ENCODE results near the gene PKN2.

Gene PKN2

DNA sequence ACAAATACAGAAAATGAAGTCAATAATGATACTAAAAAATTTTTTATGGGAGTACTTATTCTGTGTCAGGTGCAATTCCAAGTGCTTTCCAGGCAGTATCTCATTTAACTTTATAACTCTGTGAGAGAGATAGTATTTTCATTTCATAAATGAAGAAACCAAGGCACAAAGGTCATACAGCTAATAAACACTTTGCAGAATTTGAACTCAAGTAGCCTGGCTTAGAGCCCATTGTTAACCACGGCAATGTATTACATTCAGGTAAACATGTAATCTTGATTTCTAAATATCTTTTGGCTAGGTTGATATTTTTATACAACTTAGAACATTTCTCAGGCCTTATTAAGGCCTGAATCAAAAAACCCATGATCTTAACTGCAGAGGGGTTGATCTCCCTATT is 28.9 kb upstream of the PKN2 start:
- H3K27ac ChIP-seq, result no peak overlapping the region
- no peak overlapping the region for H3K4me3 ChIP-seq (ENCODE audit: low read depth in 1 of 2, low read length in 1 of 2)
- no peaks in the 10 kb centered on the region for H3K4me1 ChIP-seq (ENCODE audit: control insufficient read depth in 1 of 2, insufficient read depth in 1 of 2, low read depth in 1 of 2, low read length in 1 of 2)
- no peak for TF ChIP-seq CTCF (IDR thresholded peaks at IDR 0.05)
- no peaks in the 10 kb centered on the region for H3K9me3 ChIP-seq
- no peaks in the 10 kb centered on the region for H3K36me3 ChIP-seq
- H3K27me3 ChIP-seq, result no peaks in the 10 kb centered on the region

DNA sequence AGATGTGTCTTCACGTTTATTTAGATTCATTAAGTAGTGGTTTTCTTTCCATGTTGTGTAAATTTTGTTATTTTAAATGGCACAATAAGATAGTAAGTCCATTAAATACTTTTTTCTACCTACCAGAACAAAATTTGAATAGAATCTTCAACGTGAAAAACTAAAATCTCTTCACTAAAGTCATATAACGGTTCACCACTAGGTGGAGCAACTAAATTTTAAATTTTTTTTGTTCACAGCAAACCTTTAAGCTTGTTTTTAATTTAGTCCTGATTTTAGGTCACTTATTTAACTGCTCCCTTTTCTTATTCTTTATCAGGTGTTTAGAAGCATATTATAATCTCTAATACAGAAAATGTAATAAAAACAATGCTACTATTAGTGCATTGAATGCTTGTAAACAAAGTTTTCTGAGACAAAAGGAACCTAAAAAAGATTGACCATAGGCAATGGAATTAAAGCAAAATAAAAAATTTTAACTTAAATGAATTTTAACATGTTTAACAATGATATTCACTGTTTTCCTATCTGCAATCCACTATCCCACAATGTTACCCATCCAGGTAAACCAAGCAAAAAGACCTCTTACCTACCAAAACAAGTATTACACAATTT is 28.3 kb upstream of the PKN2 start:
- no peaks in the 10 kb centered on the region for H3K4me1 ChIP-seq (ENCODE audit: control insufficient read depth in 1 of 2, insufficient read depth in 1 of 2, low read depth in 1 of 2, low read length in 1 of 2)
- TF ChIP-seq CTCF (IDR thresholded peaks at IDR 0.05), result peak; percentile 63
- H3K36me3 ChIP-seq, result no peaks in the 10 kb centered on the region
- H3K4me3 ChIP-seq (ENCODE audit: low read depth in 1 of 2, low read length in 1 of 2), result no peak overlapping the region
- no peaks in the 10 kb centered on the region for H3K9me3 ChIP-seq
- no peak overlapping the region for H3K27ac ChIP-seq
- no peaks in the 10 kb centered on the region for H3K27me3 ChIP-seq

DNA sequence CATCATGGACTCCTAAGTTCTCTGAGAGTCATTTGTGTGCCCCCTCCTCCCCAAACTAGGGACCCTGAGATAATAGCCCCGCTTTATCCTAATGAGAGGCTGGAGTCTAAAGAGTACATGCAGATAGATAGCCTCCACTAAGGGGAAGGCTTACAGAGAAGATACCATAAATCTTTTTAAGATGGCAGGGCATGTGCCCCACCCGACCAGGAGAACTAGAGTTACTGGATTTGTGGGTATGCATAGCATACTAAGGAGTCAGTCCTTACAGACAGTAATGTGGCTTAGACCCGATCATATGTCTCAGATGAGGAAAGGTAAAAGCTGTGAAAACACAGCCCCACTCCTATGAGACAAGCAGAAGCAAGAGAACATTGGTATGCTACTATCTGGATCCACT is 25.7 kb upstream of the PKN2 start:
- no peak overlapping the region for H3K27ac ChIP-seq
- TF ChIP-seq CTCF (IDR thresholded peaks at IDR 0.05), result no peak
- H3K4me3 ChIP-seq (ENCODE audit: low read depth in 1 of 2, low read length in 1 of 2), result no peak overlapping the region
- H3K9me3 ChIP-seq, result no peaks in the 10 kb centered on the region
- H3K27me3 ChIP-seq, result no peaks in the 10 kb centered on the region
- no peaks in the 10 kb centered on the region for H3K36me3 ChIP-seq
- H3K4me1 ChIP-seq (ENCODE audit: control insufficient read depth in 1 of 2, insufficient read depth in 1 of 2, low read depth in 1 of 2, low read length in 1 of 2), result no peaks in the 10 kb centered on the region

GRCh38 chr1:88659552-88659951 is 24.5 kb upstream of the PKN2 start:
- no peaks in the 10 kb centered on the region for H3K36me3 ChIP-seq
- TF ChIP-seq CTCF (IDR thresholded peaks at IDR 0.05), result no peak
- no peak overlapping the region for H3K4me3 ChIP-seq (ENCODE audit: low read depth in 1 of 2, low read length in 1 of 2)
- H3K27me3 ChIP-seq, result no peaks in the 10 kb centered on the region
- no peak overlapping the region for H3K27ac ChIP-seq
- H3K4me1 ChIP-seq (ENCODE audit: control insufficient read depth in 1 of 2, insufficient read depth in 1 of 2, low read depth in 1 of 2, low read length in 1 of 2), result no peaks in the 10 kb centered on the region
- no peaks in the 10 kb centered on the region for H3K9me3 ChIP-seq

GRCh38 chr1:88661188-88661587 is 22.9 kb upstream of the PKN2 start:
- no peaks in the 10 kb centered on the region for H3K4me1 ChIP-seq (ENCODE audit: control insufficient read depth in 1 of 2, insufficient read depth in 1 of 2, low read depth in 1 of 2, low read length in 1 of 2)
- H3K27me3 ChIP-seq, result no peaks in the 10 kb centered on the region
- no peaks in the 10 kb centered on the region for H3K36me3 ChIP-seq
- no peak overlapping the region for H3K4me3 ChIP-seq (ENCODE audit: low read depth in 1 of 2, low read length in 1 of 2)
- H3K9me3 ChIP-seq, result no peaks in the 10 kb centered on the region
- H3K27ac ChIP-seq, result no peak overlapping the region
- no peak for TF ChIP-seq CTCF (IDR thresholded peaks at IDR 0.05)

Measured in neutrophil (primary cell).